H9 (cell line): ENCODE measurements around the gene LPO. TPM values are rescaled to one million over a fixed set of nuclear protein-coding genes. Genes with fewer than 3 reads are reported as not detected.

Experiments used
- DNase-seq: peaks from one replicate; pipeline ENCODE4 v3.0.0-alpha.2; 2017
- H2AFZ ChIP-seq: one replicate; pipeline ENCODE4 v1.6.1; 2013; ENCODE audit warnings: mild to moderate bottlenecking, low read length, control low read depth, moderate library complexity
- H2AK5ac ChIP-seq: 2 replicates; pipeline ENCODE4 v1.6.1; 2013; ENCODE audit warnings: low read length, control low read depth, mixed read lengths; ENCODE audit not compliant: insufficient read length
- H2BK120ac ChIP-seq: one replicate; pipeline ENCODE4 v1.6.1; 2013; ENCODE audit warnings: low read depth, mild to moderate bottlenecking, low read length, control low read depth, inconsistent platforms; ENCODE audit not compliant: poor library complexity, severe bottlenecking
- H2BK12ac ChIP-seq: 2 replicates; pipeline ENCODE4 v1.6.1; 2013; ENCODE audit warnings: low read length, control low read depth, mixed read lengths, low read depth; ENCODE audit not compliant: insufficient read length
- H2BK15ac ChIP-seq: 2 replicates; pipeline ENCODE4 v1.6.1; 2013; ENCODE audit warnings: low read depth, low read length, control low read depth
- H2BK20ac ChIP-seq: one replicate; pipeline ENCODE4 v1.6.1; 2013; ENCODE audit warnings: low read depth, mild to moderate bottlenecking, low read length, control low read depth, inconsistent platforms; ENCODE audit not compliant: poor library complexity, severe bottlenecking
- H2BK5ac ChIP-seq: 2 replicates; pipeline ENCODE4 v1.6.1; 2013; ENCODE audit warnings: low read length, control low read depth, mixed read lengths; ENCODE audit not compliant: insufficient read length
- H3K14ac ChIP-seq: 2 replicates; pipeline ENCODE4 v1.6.1; 2013; ENCODE audit warnings: low read length, control low read depth; ENCODE audit not compliant: insufficient read depth
- H3K18ac ChIP-seq: 2 replicates; pipeline ENCODE4 v1.6.1; 2013; ENCODE audit warnings: low read depth, mild to moderate bottlenecking, mixed read lengths, low read length, control low read depth; ENCODE audit not compliant: insufficient read length
- H3K23ac ChIP-seq: 2 replicates; pipeline ENCODE4 v1.6.1; 2013; ENCODE audit warnings: low read length, control low read depth, mixed read lengths, low read depth; ENCODE audit not compliant: insufficient read length
- H3K23me2 ChIP-seq: 2 replicates; pipeline ENCODE4 v1.6.1; 2013; ENCODE audit warnings: low read depth, mild to moderate bottlenecking, mixed read lengths, low read length, control low read depth; ENCODE audit not compliant: insufficient read length, poor library complexity, severe bottlenecking
- H3K27ac ChIP-seq: 2 replicates; pipeline ENCODE4 v1.5.1; 2013; ENCODE audit warnings: low read length, control low read depth, mixed read lengths, low read depth; ENCODE audit not compliant: insufficient read length
- H3K27me3 ChIP-seq: 2 replicates; pipeline ENCODE4 v1.6.1; 2013; ENCODE audit warnings: low read length, control low read depth, inconsistent platforms; ENCODE audit not compliant: insufficient read depth
- H3K4ac ChIP-seq: 2 replicates; pipeline ENCODE4 v1.6.1; 2013; ENCODE audit warnings: low read depth, mild to moderate bottlenecking, control low read depth, inconsistent platforms, low read length, moderate library complexity
- H3K4me1 ChIP-seq: 2 replicates; pipeline ENCODE4 v1.6.1; 2013; ENCODE audit warnings: low read length, control low read depth, inconsistent platforms; ENCODE audit not compliant: insufficient read depth
- H3K4me2 ChIP-seq: 2 replicates; pipeline ENCODE4 v1.6.1; 2013; ENCODE audit warnings: low read length, control low read depth, mixed read lengths; ENCODE audit not compliant: insufficient read length, insufficient read depth
- H3K56ac ChIP-seq: 2 replicates; pipeline ENCODE4 v1.6.1; 2013; ENCODE audit warnings: low read depth, mild to moderate bottlenecking, mixed read lengths, low read length, control low read depth; ENCODE audit not compliant: insufficient read length
- H3K79me1 ChIP-seq: 2 replicates; pipeline ENCODE4 v1.6.1; 2013; ENCODE audit warnings: low read depth, mild to moderate bottlenecking, moderate library complexity, low read length, control low read depth, inconsistent platforms; ENCODE audit not compliant: insufficient read depth, poor library complexity, severe bottlenecking
- H3K79me2 ChIP-seq: 2 replicates; pipeline ENCODE4 v1.6.1; 2013; ENCODE audit warnings: low read length, control low read depth, inconsistent platforms; ENCODE audit not compliant: insufficient read depth
- H3K9ac ChIP-seq: 2 replicates; pipeline ENCODE4 v1.6.1; 2013; ENCODE audit warnings: low read length, control low read depth, mixed read lengths; ENCODE audit not compliant: insufficient read length; ENCODE audit errors: extremely low read depth
- H3K9me3 ChIP-seq: one replicate; pipeline ENCODE4 v1.6.1; 2013; ENCODE audit warnings: low read depth, low read length, inconsistent platforms; ENCODE audit not compliant: control insufficient read depth
- H3T11ph ChIP-seq: one replicate; pipeline ENCODE4 v1.6.1; 2013; ENCODE audit warnings: mild to moderate bottlenecking, low read length, control low read depth, inconsistent platforms
- H4K20me1 ChIP-seq: one replicate; pipeline ENCODE4 v1.6.1; 2013; ENCODE audit not compliant: control insufficient read depth, insufficient read length, insufficient read depth
- H4K5ac ChIP-seq: 2 replicates; pipeline ENCODE4 v1.6.1; 2013; ENCODE audit warnings: low read depth, mild to moderate bottlenecking, mixed read lengths, low read length, control low read depth; ENCODE audit not compliant: insufficient read length
- H4K8ac ChIP-seq: replicated peaks from 2 replicates; pipeline ENCODE4 v1.6.1; 2013; ENCODE audit warnings: low read length, control low read depth, mixed read lengths, low read depth; ENCODE audit not compliant: insufficient read length
- H4K91ac ChIP-seq: 2 replicates; pipeline ENCODE4 v1.6.1; 2013; ENCODE audit warnings: low read depth, mild to moderate bottlenecking, moderate library complexity, mixed read lengths, low read length, control low read depth; ENCODE audit not compliant: insufficient read length
- H3K27ac Mint-ChIP-seq, 3 experiments: 2 replicates in 2 of 3; 3 replicates in 1 of 3; pipeline ENCODE4 v1.8.0; 2020 to 2021; ENCODE audit warnings: mixed read lengths in 3 of 3, mild to moderate bottlenecking in 1 of 3, moderate library complexity in 1 of 3
- H3K27me3 Mint-ChIP-seq: 2 replicates; pipeline ENCODE4 v1.8.0; 2021; ENCODE audit warnings: low read depth, mild to moderate bottlenecking, moderate library complexity, mixed read lengths
- H3K36me3 Mint-ChIP-seq, 3 experiments: 2 replicates in 2 of 3; 3 replicates in 1 of 3; pipeline ENCODE4 v1.8.0; 2020 to 2021; ENCODE audit warnings: low read depth in 3 of 3, mixed read lengths in 3 of 3; ENCODE audit not compliant: insufficient read depth in 1 of 3
- H3K4me1 Mint-ChIP-seq, 2 experiments: 2 replicates each; pipeline ENCODE4 v1.8.0; 2020; ENCODE audit warnings: mixed read lengths in 2 of 2
- H3K4me3 Mint-ChIP-seq, 2 experiments: 2 replicates in 1 of 2; 3 replicates in 1 of 2; pipeline ENCODE4 v1.8.0; 2020 to 2021; ENCODE audit warnings: mild to moderate bottlenecking in 2 of 2, mixed read lengths in 2 of 2, moderate library complexity in 1 of 2
- H3K9me3 Mint-ChIP-seq, 2 experiments: 2 replicates in 1 of 2; 3 replicates in 1 of 2; pipeline ENCODE4 v1.8.0; 2020; ENCODE audit warnings: mild to moderate bottlenecking in 2 of 2, mixed read lengths in 2 of 2, moderate library complexity in 1 of 2
- CTCF ChIP-seq: fragments of 200-600 bp; sonication (generic); conservative IDR thresholded peaks from 3 replicates; pipeline ENCODE4 v1.8.0; 2021; ENCODE audit warnings: antibody characterized with exemption, mild to moderate bottlenecking
- WGBS: extraction: QIAGEN DNeasy Blood & Tissue Kit; methylation state at CpG from one replicate; pipeline ENCODE4 v1.1.7; 2013; ENCODE audit warnings: missing lambda C conversion rate, low lambda C conversion rate, mixed read lengths; ENCODE audit not compliant: insufficient read length; ENCODE audit errors: extremely low coverage; 5-methylcytosine and 5-hydroxymethylcytosine counted together
- total RNA-seq: library from RNA; stranded (reverse); gene quantifications from 2 replicates; pipeline ENCODE4 v1.2.1, GENCODE V29; 2021

The LPO gene
- total RNA-seq, 1 experiment from 2014 or later, result 0.17 TPM

GRCh38 chr17:58262149-58262548, 23.8 kb downstream of the LPO start:
- Histone ChIP-seq H2BK15ac (no peak overlapping the region), H3K9ac (no peak overlapping the region), H3K79me1 (no peaks in the 10 kb centered on the region), H3K4me2 (no peak overlapping the region), H2BK20ac (no peak overlapping the region), H2BK120ac (no peak overlapping the region), H3K23ac (no peak overlapping the region), H3K23me2 (no peaks in the 10 kb centered on the region), H4K8ac (no peak overlapping the region), H4K20me1 (no peaks in the 10 kb centered on the region), H3T11ph (no peak overlapping the region), H3K9me3 (no peaks in the 10 kb centered on the region), H2BK5ac (no peak overlapping the region), H3K27ac (no peak overlapping the region), H4K5ac (no peak overlapping the region), H2BK12ac (no peak overlapping the region), H3K4ac (no peak overlapping the region), H4K91ac (no peak overlapping the region), H2AFZ (no peak overlapping the region), H2AK5ac (no peak overlapping the region), H3K79me2 (no peaks in the 10 kb centered on the region), H3K27me3 (no peaks in the 10 kb centered on the region), H3K56ac (no peak overlapping the region), H3K14ac (no peak overlapping the region), H3K18ac (no peak overlapping the region), H3K4me1 (no peaks in the 10 kb centered on the region)
- no peaks in the 10 kb centered on the region for H3K4me1 Mint-ChIP-seq
- H3K27me3 Mint-ChIP-seq, result peaks cover 79% of the 10 kb centered on the region
- no peaks in the 10 kb centered on the region for H3K9me3 Mint-ChIP-seq
- H3K36me3 Mint-ChIP-seq, result no peaks in the 10 kb centered on the region
- DNase-seq, result peak; percentile 12
- no peak overlapping the region for H3K27ac Mint-ChIP-seq
- no peak overlapping the region for H3K4me3 Mint-ChIP-seq
- TF ChIP-seq CTCF, result no peak
- WGBS, result no CpG with 5 or more reads among the region's 11 CpGs
